ENCODE data around the gene IFNGR2.

DNA sequence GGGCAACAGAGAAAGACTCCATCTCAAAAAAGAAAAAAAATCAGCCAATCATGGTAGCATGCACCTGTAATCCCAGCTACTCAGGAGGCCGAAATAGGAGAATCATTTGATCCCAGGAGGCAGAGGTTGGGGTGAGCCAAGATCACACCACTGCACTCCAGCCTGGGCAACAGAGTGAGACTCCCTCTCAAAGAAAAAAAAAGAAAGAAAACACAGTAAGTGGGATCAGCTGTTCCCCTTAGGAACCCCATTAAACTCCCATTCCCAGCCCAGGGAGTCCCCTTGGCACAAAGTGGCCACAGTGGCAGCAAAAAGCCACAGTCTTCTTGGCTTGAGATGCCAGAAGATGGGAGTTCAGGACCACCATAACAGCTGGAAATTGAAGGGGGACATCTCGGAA lies 67.5 kb downstream of the IFNGR2 start:
- TF ChIP-seq, protein P1, sequence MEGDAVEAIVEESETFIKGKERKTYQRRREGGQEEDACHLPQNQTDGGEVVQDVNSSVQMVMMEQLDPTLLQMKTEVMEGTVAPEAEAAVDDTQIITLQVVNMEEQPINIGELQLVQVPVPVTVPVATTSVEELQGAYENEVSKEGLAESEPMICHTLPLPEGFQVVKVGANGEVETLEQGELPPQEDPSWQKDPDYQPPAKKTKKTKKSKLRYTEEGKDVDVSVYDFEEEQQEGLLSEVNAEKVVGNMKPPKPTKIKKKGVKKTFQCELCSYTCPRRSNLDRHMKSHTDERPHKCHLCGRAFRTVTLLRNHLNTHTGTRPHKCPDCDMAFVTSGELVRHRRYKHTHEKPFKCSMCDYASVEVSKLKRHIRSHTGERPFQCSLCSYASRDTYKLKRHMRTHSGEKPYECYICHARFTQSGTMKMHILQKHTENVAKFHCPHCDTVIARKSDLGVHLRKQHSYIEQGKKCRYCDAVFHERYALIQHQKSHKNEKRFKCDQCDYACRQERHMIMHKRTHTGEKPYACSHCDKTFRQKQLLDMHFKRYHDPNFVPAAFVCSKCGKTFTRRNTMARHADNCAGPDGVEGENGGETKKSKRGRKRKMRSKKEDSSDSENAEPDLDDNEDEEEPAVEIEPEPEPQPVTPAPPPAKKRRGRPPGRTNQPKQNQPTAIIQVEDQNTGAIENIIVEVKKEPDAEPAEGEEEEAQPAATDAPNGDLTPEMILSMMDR (IDR thresholded peaks at IDR 0.05), result no peak
- TF ChIP-seq EZH2 (IDR thresholded peaks at IDR 0.05; ENCODE audit: borderline replicate concordance, insufficient read depth, low read depth, low read length, poor library complexity, severe bottlenecking), result no peak

Data from B cell (primary cell).